HFFc6 (cell line): ENCODE measurements around the gene GPAM. TPM values are rescaled to one million over a fixed set of nuclear protein-coding genes. Genes with fewer than 3 reads are reported as not detected.

Experiments used
- DNase-seq: peaks from one replicate; pipeline ENCODE4 v3.0.0-alpha.2; 2018
- H3K27ac Mint-ChIP-seq: 2 replicates; pipeline ENCODE4 v1.8.0; 2020; ENCODE audit warnings: mild to moderate bottlenecking, mixed read lengths
- H3K27me3 Mint-ChIP-seq: 2 replicates; pipeline ENCODE4 v1.8.0; 2021; ENCODE audit warnings: mild to moderate bottlenecking, moderate library complexity, mixed read lengths; ENCODE audit not compliant: insufficient read depth
- H3K36me3 Mint-ChIP-seq: 2 replicates; pipeline ENCODE4 v1.8.0; 2021; ENCODE audit warnings: low read depth, mixed read lengths
- H3K4me1 Mint-ChIP-seq: 2 replicates; pipeline ENCODE4 v1.8.0; 2020; ENCODE audit warnings: low read depth, mixed read lengths
- H3K4me3 Mint-ChIP-seq: 2 replicates; pipeline ENCODE4 v1.8.0; 2020; ENCODE audit warnings: mild to moderate bottlenecking, moderate library complexity, mixed read lengths
- H3K9me3 Mint-ChIP-seq: 2 replicates; pipeline ENCODE4 v1.8.0; 2020; ENCODE audit warnings: mild to moderate bottlenecking, mixed read lengths
- total RNA-seq, 6 experiments: library from RNA; stranded (reverse); fragmentation: NEBNext Ultra II Directional; extraction: Animal tissue kit (Norgen Biotek cat#: 25700); gene quantifications; 2 replicates in 1 of 6; 3 replicates in 5 of 6; pipeline ENCODE4 v1.2.3, GENCODE V29; 2021
- TF ChIP-seq, protein P1 (sequence below): fragments of 200-600 bp; sonication (generic); IDR thresholded peaks from 2 replicates; pipeline ENCODE4 v1.5.0; 2021; ENCODE audit warnings: antibody characterized with exemption, mild to moderate bottlenecking

The GPAM gene
- total RNA-seq, 6 experiments from 2014 or later = 7.4 to 14.7 (median 11.4) TPM

DNA sequence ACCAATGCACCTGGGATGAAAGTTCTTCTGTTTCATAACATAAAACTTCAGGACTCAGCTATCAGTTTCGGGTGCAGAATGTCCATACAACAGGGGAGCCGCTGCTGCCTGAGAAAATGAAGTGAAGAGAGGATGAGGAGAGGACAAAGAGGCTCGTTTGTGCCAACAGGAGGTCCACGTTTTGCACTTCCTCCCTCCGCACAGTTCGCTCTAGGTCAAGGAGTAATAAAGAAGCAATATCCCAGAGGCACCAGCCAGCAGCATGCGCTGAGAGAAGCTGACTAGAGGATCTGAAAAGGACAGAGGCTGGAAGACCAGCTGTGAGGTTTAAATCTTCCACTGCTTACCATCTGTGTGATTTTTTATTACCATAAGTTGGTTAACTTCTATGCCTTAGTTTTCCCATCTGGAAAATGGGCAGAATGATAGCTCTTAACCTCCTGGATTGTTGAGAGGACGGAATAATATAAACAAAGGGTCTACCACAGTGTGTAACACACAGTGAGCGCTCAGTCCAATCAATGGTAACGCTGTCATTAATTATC, 709 bp downstream of the GPAM start:
- Mint-ChIP-seq H3K36me3 (peaks cover 8% of the 10 kb centered on the region; the same call in 1 of the 2 replicates), H3K4me1 (peaks cover 24% of the 10 kb centered on the region), H3K27me3 (peaks cover 3% of the 10 kb centered on the region), H3K27ac (peak overlapping the region; percentile 92), H3K4me3 (peak overlapping the region; percentile 90), H3K9me3 (peaks cover 11% of the 10 kb centered on the region)
- TF ChIP-seq, protein P1, sequence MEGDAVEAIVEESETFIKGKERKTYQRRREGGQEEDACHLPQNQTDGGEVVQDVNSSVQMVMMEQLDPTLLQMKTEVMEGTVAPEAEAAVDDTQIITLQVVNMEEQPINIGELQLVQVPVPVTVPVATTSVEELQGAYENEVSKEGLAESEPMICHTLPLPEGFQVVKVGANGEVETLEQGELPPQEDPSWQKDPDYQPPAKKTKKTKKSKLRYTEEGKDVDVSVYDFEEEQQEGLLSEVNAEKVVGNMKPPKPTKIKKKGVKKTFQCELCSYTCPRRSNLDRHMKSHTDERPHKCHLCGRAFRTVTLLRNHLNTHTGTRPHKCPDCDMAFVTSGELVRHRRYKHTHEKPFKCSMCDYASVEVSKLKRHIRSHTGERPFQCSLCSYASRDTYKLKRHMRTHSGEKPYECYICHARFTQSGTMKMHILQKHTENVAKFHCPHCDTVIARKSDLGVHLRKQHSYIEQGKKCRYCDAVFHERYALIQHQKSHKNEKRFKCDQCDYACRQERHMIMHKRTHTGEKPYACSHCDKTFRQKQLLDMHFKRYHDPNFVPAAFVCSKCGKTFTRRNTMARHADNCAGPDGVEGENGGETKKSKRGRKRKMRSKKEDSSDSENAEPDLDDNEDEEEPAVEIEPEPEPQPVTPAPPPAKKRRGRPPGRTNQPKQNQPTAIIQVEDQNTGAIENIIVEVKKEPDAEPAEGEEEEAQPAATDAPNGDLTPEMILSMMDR = no peak
- DNase-seq = no peak

DNA sequence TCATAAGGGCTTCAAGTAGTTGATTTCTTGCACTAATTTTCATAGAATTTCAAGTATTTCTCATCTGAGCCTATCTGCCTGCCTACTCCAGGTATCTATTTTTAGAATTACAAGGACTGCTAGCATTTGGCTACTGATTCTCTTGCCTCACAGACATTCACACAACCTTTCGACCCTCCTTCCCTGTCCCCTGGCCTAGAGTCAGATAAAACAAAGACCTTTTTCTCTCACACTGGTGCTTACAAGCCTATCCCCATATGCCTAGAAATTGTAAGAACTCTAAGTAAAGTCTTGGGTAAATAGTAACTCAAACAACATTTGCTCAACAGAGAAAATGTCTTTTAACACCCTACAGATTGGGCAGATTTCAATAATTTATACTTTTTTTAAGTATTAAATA, 6.3 kb downstream of the GPAM start:
- Mint-ChIP-seq H3K27ac (no peak overlapping the region), H3K9me3 (no peaks in the 10 kb centered on the region)

DNA sequence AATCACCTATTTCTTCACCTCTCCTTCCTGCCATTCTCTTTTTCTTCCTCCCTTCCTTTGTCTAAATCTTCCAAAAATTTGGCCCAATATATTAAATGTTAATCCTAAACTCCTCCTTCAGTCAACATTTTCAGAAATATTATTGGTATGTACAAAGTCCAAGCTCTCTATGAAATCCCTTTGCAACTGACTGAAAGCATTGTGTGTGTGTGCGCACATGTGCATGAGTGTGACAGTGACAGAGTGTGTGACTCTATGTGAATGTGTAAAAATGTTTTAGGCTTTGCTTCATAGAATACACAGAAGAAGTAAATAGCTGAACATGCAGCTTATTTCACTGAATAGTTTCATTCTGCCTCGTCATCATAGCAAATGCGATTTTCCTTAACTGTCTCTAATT, 7.0 kb downstream of the GPAM start:
- TF ChIP-seq, protein P1 = no peak
- peaks cover 2% of the 10 kb centered on the region; the same call in 1 of the 2 replicates for H3K27me3 Mint-ChIP-seq
- peaks cover under 1% of the 10 kb centered on the region; the same call in 1 of the 2 replicates for H3K36me3 Mint-ChIP-seq
- no peaks in the 10 kb centered on the region for H3K9me3 Mint-ChIP-seq
- DNase-seq = no peak
- no peak overlapping the region for H3K4me3 Mint-ChIP-seq
- H3K27ac Mint-ChIP-seq = no peak overlapping the region
- peaks cover 11% of the 10 kb centered on the region for H3K4me1 Mint-ChIP-seq

More for the DNA sequence above, 6.3 kb downstream of the GPAM start:
- no peaks in the 10 kb centered on the region; the same call in 1 of the 2 replicates for H3K36me3 Mint-ChIP-seq
- H3K4me3 Mint-ChIP-seq = no peak overlapping the region
- H3K27me3 Mint-ChIP-seq = peaks cover 2% of the 10 kb centered on the region; the same call in 1 of the 2 replicates
- no peak for DNase-seq
- TF ChIP-seq, protein P1 = no peak
- H3K4me1 Mint-ChIP-seq = peaks cover 7% of the 10 kb centered on the region

DNA sequence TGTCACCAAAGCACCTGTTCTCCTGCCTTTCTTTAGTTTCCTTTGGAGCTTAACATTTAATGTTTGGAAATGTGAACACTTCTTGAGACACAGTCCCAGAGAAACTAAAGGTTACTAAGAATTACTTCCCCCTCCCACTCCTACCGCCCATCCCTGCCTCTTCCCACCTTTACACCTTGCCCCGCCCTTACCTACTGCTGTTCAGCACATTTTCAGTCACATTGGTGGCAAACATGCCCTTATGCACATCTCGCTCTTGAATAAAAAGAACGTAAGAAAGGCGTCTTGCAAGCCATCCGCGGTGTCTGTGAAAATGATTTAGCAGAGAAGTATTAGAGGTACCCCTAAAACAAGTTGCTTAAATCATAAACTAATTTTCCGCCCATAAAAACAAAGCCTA, 8.2 kb downstream of the GPAM start:
- DNase-seq = no peak
- H3K27ac Mint-ChIP-seq = no peak overlapping the region
- H3K9me3 Mint-ChIP-seq = no peaks in the 10 kb centered on the region
- TF ChIP-seq, protein P1 = no peak
- no peak overlapping the region for H3K4me3 Mint-ChIP-seq
- H3K27me3 Mint-ChIP-seq = peaks cover 2% of the 10 kb centered on the region; the same call in 1 of the 2 replicates
- peaks cover 12% of the 10 kb centered on the region for H3K36me3 Mint-ChIP-seq
- H3K4me1 Mint-ChIP-seq = peaks cover 11% of the 10 kb centered on the region

DNA sequence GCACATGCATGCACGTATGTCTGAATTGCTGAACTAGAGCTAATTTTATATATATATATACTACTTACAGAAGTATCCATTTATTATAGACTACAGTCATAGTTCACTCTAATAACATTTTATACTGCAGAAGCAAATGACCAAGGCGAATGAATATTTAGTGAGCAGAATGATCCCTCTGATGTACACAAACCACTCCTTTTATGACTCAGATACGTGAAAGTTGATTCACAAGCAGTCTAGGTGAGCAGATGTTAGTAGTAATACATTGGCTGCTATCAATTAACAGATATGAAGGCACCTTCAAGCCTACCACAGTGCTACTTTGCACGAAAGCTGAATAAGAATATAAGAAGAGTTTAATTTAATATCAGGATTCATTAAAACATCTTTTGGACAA, 10.4 kb downstream of the GPAM start:
- Mint-ChIP-seq H3K36me3 (peaks cover 18% of the 10 kb centered on the region), H3K4me3 (no peak overlapping the region), H3K4me1 (peaks cover 11% of the 10 kb centered on the region), H3K9me3 (no peaks in the 10 kb centered on the region), H3K27me3 (peaks cover 2% of the 10 kb centered on the region; the same call in 1 of the 2 replicates), H3K27ac (no peak overlapping the region)
- TF ChIP-seq, protein P1 = no peak
- DNase-seq = no peak
